Uterus (tissue), 2 donors: ENCODE measurements around the gene HDAC5.
A peak's percentile ranks its signal among the peaks of the same experiment; 100 is the strongest.

Source experiments
- POLR2A ChIP-seq, 2 donors: fragments of 450-650 bp; IDR thresholded peaks; one replicate each; pipeline ENCODE4 v1.6.1; 2016; ENCODE audit warnings: antibody characterized with exemption in 2 of 2, mild to moderate bottlenecking in 1 of 2, moderate library complexity in 1 of 2
- TF ChIP-seq, protein P1 (sequence below), 4 experiments: fragments of 200-600 bp in 2 of 4; fragments of 450-650 bp in 2 of 4; sonication (generic) in 2 of 4; IDR thresholded peaks; one replicate each; pipeline ENCODE4 v1.5.1; 2016 to 2019; ENCODE audit warnings: antibody characterized with exemption in 4 of 4, mild to moderate bottlenecking in 2 of 4, moderate library complexity in 1 of 4

DNA sequence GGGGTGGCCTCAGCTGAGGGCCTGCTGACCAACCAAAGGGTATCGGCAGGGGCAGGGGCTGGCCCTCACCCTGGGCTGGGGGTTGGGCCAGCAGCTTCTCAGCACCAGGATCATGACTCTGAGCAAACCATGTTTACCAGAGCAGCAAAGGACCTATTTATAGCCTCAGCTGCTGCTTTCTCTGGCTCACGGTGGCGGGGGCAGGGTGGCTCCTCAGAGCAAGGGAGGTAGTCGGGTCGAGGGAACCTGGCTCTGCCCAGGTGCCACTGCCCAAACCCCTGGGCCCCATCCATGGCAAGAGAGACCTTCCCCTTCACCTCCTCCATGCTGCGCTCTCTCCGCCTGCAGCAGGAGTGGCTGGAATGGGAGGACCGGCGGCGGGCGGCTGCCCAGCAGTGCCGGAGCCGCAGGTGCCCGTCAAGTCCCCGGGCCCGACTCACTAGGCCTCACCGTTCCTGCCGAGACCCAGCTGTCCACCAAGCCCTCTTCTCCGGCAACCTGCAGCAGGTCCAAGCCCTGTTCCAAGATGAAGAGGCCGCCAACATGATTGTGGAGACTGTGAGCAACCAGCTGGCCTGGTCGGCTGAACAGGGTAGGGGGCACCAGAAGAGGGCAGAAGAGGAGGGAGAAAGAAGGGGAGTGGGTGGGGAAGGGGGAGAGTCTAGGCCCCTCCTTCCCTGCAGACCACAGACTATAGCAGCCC lies 47.2 kb upstream of the HDAC5 start, which contains the start of gene ASB16:
- TF ChIP-seq, protein P1, sequence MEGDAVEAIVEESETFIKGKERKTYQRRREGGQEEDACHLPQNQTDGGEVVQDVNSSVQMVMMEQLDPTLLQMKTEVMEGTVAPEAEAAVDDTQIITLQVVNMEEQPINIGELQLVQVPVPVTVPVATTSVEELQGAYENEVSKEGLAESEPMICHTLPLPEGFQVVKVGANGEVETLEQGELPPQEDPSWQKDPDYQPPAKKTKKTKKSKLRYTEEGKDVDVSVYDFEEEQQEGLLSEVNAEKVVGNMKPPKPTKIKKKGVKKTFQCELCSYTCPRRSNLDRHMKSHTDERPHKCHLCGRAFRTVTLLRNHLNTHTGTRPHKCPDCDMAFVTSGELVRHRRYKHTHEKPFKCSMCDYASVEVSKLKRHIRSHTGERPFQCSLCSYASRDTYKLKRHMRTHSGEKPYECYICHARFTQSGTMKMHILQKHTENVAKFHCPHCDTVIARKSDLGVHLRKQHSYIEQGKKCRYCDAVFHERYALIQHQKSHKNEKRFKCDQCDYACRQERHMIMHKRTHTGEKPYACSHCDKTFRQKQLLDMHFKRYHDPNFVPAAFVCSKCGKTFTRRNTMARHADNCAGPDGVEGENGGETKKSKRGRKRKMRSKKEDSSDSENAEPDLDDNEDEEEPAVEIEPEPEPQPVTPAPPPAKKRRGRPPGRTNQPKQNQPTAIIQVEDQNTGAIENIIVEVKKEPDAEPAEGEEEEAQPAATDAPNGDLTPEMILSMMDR (IDR thresholded peaks at IDR 0.05): no peak
- TF ChIP-seq POLR2A (IDR thresholded peaks at IDR 0.05): peak in 1 of 2 donors; percentile 19
